GM18870 (cell line): ENCODE results near the gene RPS6KA2.

Source experiments
- ATAC-seq: cut with Tn5 transposase; IDR thresholded peaks from one replicate; pipeline ENCODE4 v1.9.1; 2021; ENCODE audit warnings: moderate library complexity; ENCODE audit not compliant: unreplicated experiment

RPS6KA2 gene

GRCh38 chr6:166508726-166509125, 118.3 kb downstream of the RPS6KA2 start:
- no peak for ATAC-seq

- no peak for ATAC-seq
Observed at GRCh38 chr6:166507809-166508564, 119.1 kb downstream of the RPS6KA2 start.

- no peak for ATAC-seq
Observed at GRCh38 chr6:166507380-166507779, 119.7 kb downstream of the RPS6KA2 start.

GRCh38 chr6:166505133-166505905, 121.7 kb downstream of the RPS6KA2 start:
- no peak for ATAC-seq

GRCh38 chr6:166504100-166504499, 123.0 kb downstream of the RPS6KA2 start:
- ATAC-seq, result no peak

GRCh38 chr6:166503167-166503744, 123.8 kb downstream of the RPS6KA2 start:
- no peak for ATAC-seq

- no peak for ATAC-seq
Observed at GRCh38 chr6:166502453-166502852, 124.6 kb downstream of the RPS6KA2 start.

GRCh38 chr6:166501246-166501645, 125.8 kb downstream of the RPS6KA2 start:
- ATAC-seq, result no peak

GRCh38 chr6:166500246-166500645, 126.8 kb downstream of the RPS6KA2 start:
- no peak for ATAC-seq

GRCh38 chr6:166499350-166500163, 127.5 kb downstream of the RPS6KA2 start:
- ATAC-seq, result peak; percentile 85

GRCh38 chr6:166498661-166499349, 128.2 kb downstream of the RPS6KA2 start:
- ATAC-seq, result no peak

GRCh38 chr6:166498228-166498627, 128.8 kb downstream of the RPS6KA2 start:
- no peak for ATAC-seq

- no peak for ATAC-seq
Observed at GRCh38 chr6:166497087-166497899, 129.8 kb downstream of the RPS6KA2 start.

- no peak for ATAC-seq
Observed at GRCh38 chr6:166496460-166496859, 130.6 kb downstream of the RPS6KA2 start.

- no peak for ATAC-seq
Observed at GRCh38 chr6:166495487-166496314, 131.3 kb downstream of the RPS6KA2 start.

- ATAC-seq, result no peak
Observed at GRCh38 chr6:166494757-166495486, 132.1 kb downstream of the RPS6KA2 start.

GRCh38 chr6:166494101-166494441, 133.0 kb downstream of the RPS6KA2 start:
- no peak for ATAC-seq

- no peak for ATAC-seq
Observed at GRCh38 chr6:166493427-166494100, 133.5 kb downstream of the RPS6KA2 start.
